ENCODE results near the gene CTCF. TPM values are rescaled to one million over a fixed set of nuclear protein-coding genes. Genes with fewer than 3 reads are reported as not detected.

The CTCF gene
- total RNA-seq, 2 experiments from 2014 or later = 43.8 to 46.4 TPM

DNA sequence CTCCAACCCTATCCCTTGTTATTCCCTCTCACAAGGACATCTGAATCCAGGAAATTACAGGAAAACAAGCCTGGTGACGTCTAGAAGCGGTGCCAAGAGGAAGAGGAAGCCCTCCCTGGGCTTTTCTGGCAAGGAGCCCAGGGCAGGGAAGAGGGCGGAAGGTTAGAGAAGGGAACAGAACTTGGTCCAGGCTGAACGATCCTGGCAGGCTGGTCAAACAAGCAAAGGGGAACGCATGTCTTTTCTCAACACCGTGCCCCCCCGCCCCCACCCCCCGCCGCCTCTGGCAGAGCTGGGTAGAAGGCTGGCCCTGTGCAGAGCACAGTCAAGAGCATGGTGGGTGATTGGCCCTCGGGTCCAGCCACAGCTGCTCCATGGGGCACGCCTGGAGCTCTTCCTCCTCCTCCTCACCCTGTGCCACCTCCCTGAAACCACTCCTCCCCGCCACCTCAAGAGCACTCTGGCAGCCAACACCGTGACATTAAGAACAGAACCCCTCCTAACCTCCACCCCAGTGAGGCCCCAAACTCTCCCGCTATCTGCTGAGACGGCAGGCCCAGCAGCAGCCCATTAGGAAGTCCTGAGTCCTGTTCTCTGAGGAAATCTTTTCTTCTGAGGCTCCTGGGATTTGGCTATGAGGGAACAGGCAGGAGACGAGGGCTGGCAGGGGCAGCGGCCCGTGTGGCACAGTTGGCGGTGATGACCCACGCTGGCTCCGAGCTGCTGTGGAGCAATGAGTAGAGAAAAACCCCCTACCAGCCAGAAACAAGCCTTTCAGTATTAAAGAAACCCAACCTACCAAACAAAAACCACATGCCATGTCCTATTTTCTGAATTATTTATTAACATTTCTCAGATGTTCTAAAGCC is 111.6 kb downstream of the CTCF start:
- DNase-seq (peak in 2 of 14 experiments; percentile 32 to 38), ATAC-seq (ENCODE audit: poor library complexity) (no peak)
- CTCF ChIA-PET = interaction anchor here (0.5 to 2.3 kb wide), 5 partner anchors 21 to 255 kb away, joined by 3 to 18 read pairs (median 4); no protein-coding TSS in a partner anchor
- no peak overlapping the region for H3K4me3 Mint-ChIP-seq
- no peak overlapping the region for H3K4me3 ChIP-seq (ENCODE audit: low read length)
- peak overlapping the region; percentile 44 for H3K27ac Mint-ChIP-seq
- TF ChIP-seq, protein P1, sequence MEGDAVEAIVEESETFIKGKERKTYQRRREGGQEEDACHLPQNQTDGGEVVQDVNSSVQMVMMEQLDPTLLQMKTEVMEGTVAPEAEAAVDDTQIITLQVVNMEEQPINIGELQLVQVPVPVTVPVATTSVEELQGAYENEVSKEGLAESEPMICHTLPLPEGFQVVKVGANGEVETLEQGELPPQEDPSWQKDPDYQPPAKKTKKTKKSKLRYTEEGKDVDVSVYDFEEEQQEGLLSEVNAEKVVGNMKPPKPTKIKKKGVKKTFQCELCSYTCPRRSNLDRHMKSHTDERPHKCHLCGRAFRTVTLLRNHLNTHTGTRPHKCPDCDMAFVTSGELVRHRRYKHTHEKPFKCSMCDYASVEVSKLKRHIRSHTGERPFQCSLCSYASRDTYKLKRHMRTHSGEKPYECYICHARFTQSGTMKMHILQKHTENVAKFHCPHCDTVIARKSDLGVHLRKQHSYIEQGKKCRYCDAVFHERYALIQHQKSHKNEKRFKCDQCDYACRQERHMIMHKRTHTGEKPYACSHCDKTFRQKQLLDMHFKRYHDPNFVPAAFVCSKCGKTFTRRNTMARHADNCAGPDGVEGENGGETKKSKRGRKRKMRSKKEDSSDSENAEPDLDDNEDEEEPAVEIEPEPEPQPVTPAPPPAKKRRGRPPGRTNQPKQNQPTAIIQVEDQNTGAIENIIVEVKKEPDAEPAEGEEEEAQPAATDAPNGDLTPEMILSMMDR (IDR thresholded peaks at IDR 0.05) = no peak
- intact Hi-C loops (cut with DNase I, micrococcal nuclease) = loop anchor here in 1 of 2 experiments (2.0 kb wide), 1 partner anchor 255 kb away; no protein-coding TSS in a partner anchor
- H3K36me3 Mint-ChIP-seq (ENCODE audit: low read depth) = no peaks in the 10 kb centered on the region
- no peaks in the 10 kb centered on the region for H3K9me3 ChIP-seq (ENCODE audit: control insufficient read depth in 1 of 2, insufficient read depth in 1 of 2, low read length in 2 of 2)
- H3K36me3 ChIP-seq (ENCODE audit: insufficient read depth, low read length) = no peaks in the 10 kb centered on the region
- H3K27me3 Mint-ChIP-seq = no peaks in the 10 kb centered on the region
- no peak overlapping the region for H3K27ac ChIP-seq (ENCODE audit: low read depth in 1 of 2, low read length in 2 of 2)
- no peaks in the 10 kb centered on the region for H3K9me3 Mint-ChIP-seq
- H3K4me1 Mint-ChIP-seq (ENCODE audit: low read depth) = peaks cover 6% of the 10 kb centered on the region
- H3K4me1 ChIP-seq (ENCODE audit: insufficient read depth, low read length) = peaks cover 3% of the 10 kb centered on the region
- H3K27me3 ChIP-seq (ENCODE audit: control insufficient read depth in 1 of 2, insufficient read depth in 2 of 2, low read length in 2 of 2) = no peaks in the 10 kb centered on the region
- POLR2A ChIA-PET = no interaction called here

DNA sequence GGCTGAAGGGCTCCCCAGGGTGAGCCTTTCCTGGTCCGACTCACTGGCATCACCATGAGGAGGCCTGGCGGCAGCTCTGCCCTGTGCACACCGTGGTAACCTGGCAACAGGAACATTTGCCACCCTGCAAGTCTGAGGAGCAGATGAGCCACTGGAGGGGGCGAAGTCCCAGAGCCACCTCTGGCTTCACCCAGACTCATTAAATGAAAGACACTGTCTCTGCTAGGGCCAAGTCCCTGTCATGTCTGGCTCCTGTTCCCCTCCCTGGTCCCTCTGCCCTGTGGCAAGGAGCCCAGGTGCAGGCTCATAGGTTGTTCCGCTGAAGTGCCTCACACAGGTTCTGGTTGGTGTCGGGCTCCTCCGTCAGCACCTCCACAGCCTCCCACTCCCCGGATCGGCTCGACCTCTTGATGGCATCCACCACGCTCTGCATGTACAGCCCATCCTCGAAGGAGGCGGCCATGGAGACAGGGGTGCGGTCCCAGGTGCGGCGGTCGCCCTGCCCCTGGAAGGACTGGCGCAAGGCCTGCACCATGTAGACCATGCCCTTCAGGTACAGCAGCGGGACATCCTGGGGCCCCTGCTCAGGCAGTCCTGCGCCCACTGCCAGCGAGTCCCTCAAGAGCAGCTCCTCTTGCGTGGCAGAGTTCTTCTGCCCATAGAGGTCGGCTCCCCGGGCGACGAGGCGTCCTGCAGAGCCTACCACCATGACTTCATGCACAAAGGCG is 112.7 kb downstream of the CTCF start:
- Histone ChIP-seq H3K36me3 (ENCODE audit: insufficient read depth, low read length) (no peaks in the 10 kb centered on the region), H3K4me1 (ENCODE audit: insufficient read depth, low read length) (peaks cover 3% of the 10 kb centered on the region), H3K27me3 (ENCODE audit: control insufficient read depth in 1 of 2, insufficient read depth in 2 of 2, low read length in 2 of 2) (no peaks in the 10 kb centered on the region), H3K9me3 (ENCODE audit: control insufficient read depth in 1 of 2, insufficient read depth in 1 of 2, low read length in 2 of 2) (no peaks in the 10 kb centered on the region), H3K4me3 (ENCODE audit: low read length) (no peak overlapping the region), H3K27ac (ENCODE audit: low read depth in 1 of 2, low read length in 2 of 2) (no peak overlapping the region)
- DNase-seq (no peak), ATAC-seq (ENCODE audit: poor library complexity) (no peak)
- TF ChIP-seq, protein P1 (IDR thresholded peaks at IDR 0.05) = no peak
- peaks cover 6% of the 10 kb centered on the region for H3K4me1 Mint-ChIP-seq (ENCODE audit: low read depth)
- no peak overlapping the region for H3K4me3 Mint-ChIP-seq
- peak overlapping the region; percentile 44 for H3K27ac Mint-ChIP-seq
- no peaks in the 10 kb centered on the region for H3K27me3 Mint-ChIP-seq
- H3K9me3 Mint-ChIP-seq = no peaks in the 10 kb centered on the region
- H3K36me3 Mint-ChIP-seq (ENCODE audit: low read depth) = no peaks in the 10 kb centered on the region
- intact Hi-C loops (cut with DNase I, micrococcal nuclease) = no loop called here
- ChIA-PET CTCF (no interaction called here), POLR2A (no interaction called here)

DNA sequence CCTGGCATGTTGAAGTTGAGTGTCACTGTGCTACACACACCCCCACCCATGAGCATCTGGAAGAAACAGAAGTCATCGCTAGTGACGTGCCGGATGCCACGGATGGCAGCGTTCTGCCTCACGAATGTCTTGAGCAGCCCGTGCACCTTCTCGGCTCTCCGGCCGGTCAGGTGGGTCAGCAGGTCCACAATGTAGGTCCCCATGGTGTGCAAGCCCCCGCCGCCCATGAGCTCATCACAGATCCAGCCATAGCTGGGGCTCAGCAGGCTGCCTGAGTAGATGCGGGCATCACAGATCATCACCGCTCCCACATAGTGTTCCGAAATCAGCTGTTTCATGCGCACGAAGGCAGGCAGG is 113.2 kb downstream of the CTCF start:
- H3K4me3 ChIP-seq (ENCODE audit: low read length) = no peak overlapping the region
- Mint-ChIP-seq H3K4me3 (no peak overlapping the region), H3K4me1 (ENCODE audit: low read depth) (peaks cover 6% of the 10 kb centered on the region), H3K36me3 (ENCODE audit: low read depth) (no peaks in the 10 kb centered on the region), H3K27ac (no peak overlapping the region), H3K27me3 (no peaks in the 10 kb centered on the region), H3K9me3 (no peaks in the 10 kb centered on the region)
- H3K4me1 ChIP-seq (ENCODE audit: insufficient read depth, low read length) = peaks cover 3% of the 10 kb centered on the region
- intact Hi-C loops (cut with DNase I, micrococcal nuclease) = no loop called here
- POLR2A ChIA-PET = no interaction called here
- CTCF ChIA-PET = no interaction called here
- no peaks in the 10 kb centered on the region for H3K27me3 ChIP-seq (ENCODE audit: control insufficient read depth in 1 of 2, insufficient read depth in 2 of 2, low read length in 2 of 2)
- ATAC-seq (ENCODE audit: poor library complexity) (no peak), DNase-seq (peak in 1 of 14 experiments; percentile 19)
- no peaks in the 10 kb centered on the region for H3K36me3 ChIP-seq (ENCODE audit: insufficient read depth, low read length)
- H3K9me3 ChIP-seq (ENCODE audit: control insufficient read depth in 1 of 2, insufficient read depth in 1 of 2, low read length in 2 of 2) = no peaks in the 10 kb centered on the region
- TF ChIP-seq, protein P1 (IDR thresholded peaks at IDR 0.05) = no peak
- no peak overlapping the region for H3K27ac ChIP-seq (ENCODE audit: low read depth in 1 of 2, low read length in 2 of 2)

Data from CD4-positive, alpha-beta T cell (primary cell).